GM13977 (cell line): ENCODE results near the gene MEGF11.

Source experiments
- DNase-seq: peaks from one replicate; pipeline ENCODE4 v3.0.0; 2012; ENCODE audit warnings: low spot score
- CTCF ChIP-seq: IDR thresholded peaks from 2 replicates; pipeline ENCODE4 v1.5.1; 2012; ENCODE audit warnings: mild to moderate bottlenecking, control low read depth; ENCODE audit not compliant: insufficient read depth; ENCODE audit errors: extremely low read depth, missing control alignments
- in situ Hi-C: fragments of 300-500 bp; cut with MboI; formaldehyde crosslinking; loops from one replicate; pipeline ENCODE4 v1.12.0; 2022; ENCODE audit warnings: low sequenced_read_pairs, low pct_unique_long_range_greater_than_20kb, mixed read lengths, inconsistent platforms; ENCODE audit not compliant: unreplicated experiment

Gene MEGF11

DNA sequence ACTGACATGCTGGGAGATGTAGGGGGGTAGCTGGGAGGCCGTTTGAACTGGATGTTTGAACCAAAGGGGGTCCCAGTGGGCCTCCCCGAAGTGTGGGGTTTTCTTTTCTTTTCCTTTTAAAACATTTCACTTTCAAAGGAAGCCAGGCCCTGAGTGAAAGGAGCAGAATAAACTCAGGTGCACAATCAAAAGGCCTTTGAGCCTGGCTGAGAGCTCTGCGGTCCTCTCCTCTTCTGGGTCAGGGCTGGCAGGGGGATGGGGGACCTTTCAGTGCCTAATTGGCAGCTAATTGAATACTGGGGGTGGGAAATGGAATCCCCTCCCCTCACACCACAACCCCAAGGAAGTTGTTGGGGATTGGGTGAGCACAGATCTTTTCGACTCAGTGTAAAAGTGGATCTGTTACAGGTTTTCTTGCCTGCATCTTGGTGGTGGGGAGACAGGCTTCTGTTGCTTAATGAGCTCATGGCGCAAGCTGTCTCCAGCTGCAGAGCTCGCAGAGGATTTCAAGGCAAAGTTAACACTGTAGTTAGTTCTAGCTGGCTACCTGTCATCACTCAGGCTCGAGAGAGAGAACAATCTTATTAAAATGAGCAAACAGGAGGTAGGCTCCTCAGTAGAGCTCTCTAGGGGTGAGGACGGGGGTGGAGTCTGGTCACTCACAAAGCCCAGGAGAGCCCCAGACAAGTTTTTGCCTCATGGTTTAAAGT, 251.7 kb downstream of the MEGF11 start:
- no peak for TF ChIP-seq CTCF
- DNase-seq, result no peak
- in situ Hi-C loops, result no loop called here

- TF ChIP-seq CTCF, result no peak
- in situ Hi-C loops, result no loop called here
- no peak for DNase-seq
Observed at GRCh38 chr15:66001042-66001441, 252.5 kb downstream of the MEGF11 start.

GRCh38 chr15:65998486-65998885, 255.1 kb downstream of the MEGF11 start:
- TF ChIP-seq CTCF, result no peak
- DNase-seq, result no peak
- in situ Hi-C loops, result no loop called here

GRCh38 chr15:65996901-65997300, 256.6 kb downstream of the MEGF11 start:
- no peak for DNase-seq
- in situ Hi-C loops, result no loop called here
- TF ChIP-seq CTCF, result no peak

GRCh38 chr15:65994832-65995231, 258.7 kb downstream of the MEGF11 start:
- TF ChIP-seq CTCF, result no peak
- DNase-seq, result no peak
- in situ Hi-C loops, result no loop called here

DNA sequence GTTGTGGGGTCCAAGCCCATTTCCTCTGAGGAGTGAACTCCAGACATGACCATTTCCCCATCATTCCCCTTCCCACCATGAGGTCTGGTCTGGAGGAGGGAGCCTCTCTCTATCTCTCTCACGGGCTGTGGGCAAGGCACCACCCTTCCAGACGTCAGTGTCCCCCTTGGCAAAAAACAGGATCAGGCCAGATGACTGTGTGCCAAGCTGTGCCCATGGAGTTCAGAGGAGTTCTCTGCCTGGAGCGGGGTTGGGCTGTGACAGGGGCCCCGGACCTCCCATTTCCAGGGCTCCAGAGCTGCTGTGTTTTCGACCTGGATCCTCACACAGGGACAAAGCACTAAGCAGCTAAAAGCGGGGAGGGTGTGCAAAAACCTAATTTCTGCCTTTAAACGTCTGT, 259.8 kb downstream of the MEGF11 start:
- TF ChIP-seq CTCF, result no peak
- DNase-seq, result no peak
- in situ Hi-C loops, result no loop called here
